A549 (cell line): ENCODE results near the gene LRRC31. TPM values are rescaled to one million over a fixed set of nuclear protein-coding genes. Genes with fewer than 3 reads are reported as not detected.

Experiments
- ATAC-seq, 2 experiments: fragments of 200-7000 bp in 1 of 2; fragments of >200 bp in 1 of 2; cut with Nextera tagmentation in 1 of 2; cut with Tn5 transposase in 1 of 2; 3 replicates each; pipeline versions ENCODE4 v1.8.0 to v1.9.1; 2018 to 2020; ENCODE audit warnings: mild to moderate bottlenecking in 1 of 2, moderate library complexity in 1 of 2
- CTCF ChIA-PET: fragments of 300-600 bp; sonication (Branson Sonifier 250); formaldehyde crosslinking; extraction: SDS; loops from one replicate; lab custom pipeline; 2021; ENCODE audit warnings: antibody characterized with exemption, inconsistent platforms; lab: Yijun Ruan, JAX
- POLR2A ChIA-PET: fragments of 350-600 bp; formaldehyde crosslinking; extraction: SDS; loops from one replicate; lab custom pipeline; 2021; ENCODE audit warnings: antibody characterized with exemption, inconsistent platforms; lab: Yijun Ruan, JAX
- DNase-seq, 2 experiments: peaks; one replicate each; pipeline versions ENCODE4 v3.0.0 to v3.0.0-alpha.2; 2011 to 2016; ENCODE audit warnings: low read depth in 1 of 2, low spot score in 1 of 2
- FAIRE-seq: peaks from 2 replicates; lab custom pipeline; 2011; peaks lifted over from hg19 to GRCh38; lab: Jason Lieb, UNC
- H3K27ac ChIP-seq, 2 experiments: fragments of >200 bp; sonication (Bioruptor Twin); formaldehyde crosslinking; 3 replicates each; pipeline ENCODE4 v1.5.1; 2016 to 2017
- H3K4me1 ChIP-seq: fragments of >200 bp; sonication (Bioruptor Twin); formaldehyde crosslinking; 3 replicates; pipeline ENCODE4 v1.6.1; 2016
- H3K4me2 ChIP-seq: fragments of >200 bp; sonication (Bioruptor Twin); formaldehyde crosslinking; 3 replicates; pipeline ENCODE4 v1.6.1; 2016
- H3K4me3 ChIP-seq: fragments of >200 bp; sonication (Bioruptor Twin); formaldehyde crosslinking; 3 replicates; pipeline ENCODE4 v1.5.1; 2016
- H3K9me3 ChIP-seq: fragments of >200 bp; sonication (Bioruptor Twin); formaldehyde crosslinking; 3 replicates; pipeline ENCODE4 v1.6.1; 2016
- BCL3 ChIP-seq: fragments of >200 bp; sonication (Bioruptor Twin); formaldehyde crosslinking; IDR thresholded peaks from 3 replicates; pipeline ENCODE4 v1.6.1; 2016
- BHLHE40 ChIP-seq: IDR thresholded peaks from 2 replicates; pipeline ENCODE4 v1.6.1; 2012; ENCODE audit warnings: low read depth, low read length, inconsistent platforms
- CHD4 ChIP-seq: fragments of 200-600 bp; sonication (generic); IDR thresholded peaks from 2 replicates; pipeline ENCODE4 v1.6.1; 2016; ENCODE audit warnings: antibody characterized with exemption, mild to moderate bottlenecking, borderline replicate concordance
- CTCF ChIP-seq: fragments of >200 bp; sonication (Bioruptor Twin); formaldehyde crosslinking; IDR thresholded peaks from 3 replicates; pipeline ENCODE4 v1.5.1; 2016
- E2F6 ChIP-seq: IDR thresholded peaks from 2 replicates; pipeline ENCODE4 v1.6.1; 2012; ENCODE audit warnings: low read depth, borderline replicate concordance
- ELK1 ChIP-seq: fragments of 150-350 bp; IDR thresholded peaks from 2 replicates; pipeline ENCODE4 v1.6.1; 2014; ENCODE audit warnings: low read depth, mild to moderate bottlenecking, low read length
- ESRRA ChIP-seq: fragments of 150-350 bp; IDR thresholded peaks from 2 replicates; pipeline ENCODE4 v1.6.1; 2014; ENCODE audit warnings: mild to moderate bottlenecking, low read length, borderline replicate concordance
- FOSL2 ChIP-seq, 2 experiments: fragments of 450-650 bp in 1 of 2; fragments of >200 bp in 1 of 2; sonication (Bioruptor Twin) in 1 of 2; formaldehyde crosslinking; IDR thresholded peaks; 2 replicates each; pipeline versions ENCODE4 v1.5.0 to v1.6.1; 2016 to 2020; ENCODE audit warnings: mild to moderate bottlenecking in 1 of 2, moderate library complexity in 1 of 2
- FOXS1 ChIP-seq: fragments of 250-450 bp; sonication (Bioruptor Pico); IDR thresholded peaks from 2 replicates; pipeline ENCODE4 v1.5.0; 2020; ENCODE audit warnings: mild to moderate bottlenecking, moderate library complexity
- HES2 ChIP-seq: fragments of >200 bp; sonication (Bioruptor Twin); formaldehyde crosslinking; IDR thresholded peaks from 2 replicates; pipeline ENCODE4 v1.6.1; 2016
- HOXB13 ChIP-seq: fragments of 250-450 bp; sonication (Bioruptor Pico); IDR thresholded peaks from 2 replicates; pipeline ENCODE4 v1.5.0; 2020; ENCODE audit warnings: low read depth, mild to moderate bottlenecking, moderate library complexity
- NFE2L2 ChIP-seq: fragments of 150-350 bp; conservative IDR thresholded peaks from 2 replicates; pipeline ENCODE4 v1.6.1; 2014; ENCODE audit warnings: low read length
- RAD21 ChIP-seq, 2 experiments: fragments of >200 bp in 1 of 2; sonication (Bioruptor Twin) in 1 of 2; formaldehyde crosslinking in 1 of 2; IDR thresholded peaks in 1 of 2; conservative IDR thresholded peaks in 1 of 2; 2 replicates in 1 of 2; 3 replicates in 1 of 2; pipeline ENCODE4 v1.6.1; 2012 to 2018; ENCODE audit warnings: inconsistent platforms in 1 of 2
- RCOR1 ChIP-seq: fragments of 150-350 bp; IDR thresholded peaks from 2 replicates; pipeline ENCODE4 v1.6.1; 2014; ENCODE audit warnings: antibody characterized with exemption, low read length, low read depth
- SMC3 ChIP-seq: fragments of >200 bp; sonication (Bioruptor Twin); formaldehyde crosslinking; IDR thresholded peaks from 3 replicates; pipeline ENCODE4 v1.6.1; 2018; ENCODE audit warnings: inconsistent platforms
- ZC3H11A ChIP-seq: fragments of 450-650 bp; IDR thresholded peaks from 2 replicates; pipeline ENCODE4 v1.6.1; 2014; ENCODE audit warnings: antibody characterized with exemption, mild to moderate bottlenecking
- ZSCAN20 ChIP-seq: fragments of 250-450 bp; sonication (Bioruptor Pico); IDR thresholded peaks from 2 replicates; pipeline ENCODE4 v1.8.0; 2022; ENCODE audit warnings: mild to moderate bottlenecking, moderate library complexity
- WGBS: methylation state at CpG from one replicate; pipeline ENCODE4 v1.1.6; 2017; ENCODE audit errors: missing lambda C conversion rate; 5-methylcytosine and 5-hydroxymethylcytosine counted together
- polyA plus RNA-seq, 4 experiments: library from polyadenylated mRNA; depleted of rRNA in 3 of 4; stranded (reverse); fragments of >200 nt; fragmentation: RNase III in 1 of 4; extraction: RNeasy Plus Mini Kit Qiagen cat#74134 plus additional on column Dnase treatment in 1 of 4; gene quantifications; 2 replicates in 3 of 4; 3 replicates in 1 of 4; pipeline ENCODE4 v1.2.3, GENCODE V29; 2011 to 2017

Gene LRRC31
- polyA plus RNA-seq, 2 of the 4 experiments (the other 2 are of a cell fraction), result 0.04 to 0.27 TPM

- ATAC-seq, result no peak; a peak in 1 of 6 replicates
- DNase-seq, result no peak
- Histone ChIP-seq H3K27ac (no peak overlapping the region), H3K4me2 (no peak overlapping the region), H3K4me3 (no peak overlapping the region)
- WGBS, result 65% methylated on average over 2 of the region's 2 CpGs
- CTCF ChIA-PET, result interaction anchor here (0.6 to 3.6 kb wide), 7 partner anchors 11 to 361 kb away, joined by 3 to 14 read pairs (median 4); no protein-coding TSS in a partner anchor
- no peak for TF ChIP-seq ZC3H11A
- TF ChIP-seq HOXB13 (CRISPR knock-in tag), result no peak
- TF ChIP-seq E2F6, result no peak
- TF ChIP-seq FOXS1 (CRISPR knock-in tag), result no peak
- TF ChIP-seq RCOR1, result no peak
- TF ChIP-seq FOSL2 (IDR thresholded peaks at IDR 0.05), result no peak
- TF ChIP-seq FOSL2 (CRISPR knock-in tag; IDR thresholded peaks at IDR 0.05), result no peak
- no peak for TF ChIP-seq ESRRA
- no peak for TF ChIP-seq BHLHE40
- no peak for TF ChIP-seq NFE2L2
- no peak for TF ChIP-seq HES2
- TF ChIP-seq, all 56 proteins: peak for 0
- Histone ChIP-seq H3K9me3 (no peaks in the 10 kb centered on the region), H3K4me1 (no peaks in the 10 kb centered on the region)
- no peak for FAIRE-seq
- POLR2A ChIA-PET, result no interaction called here
Observed at GRCh38 chr3:169864270-169864669, 5.5 kb downstream of the LRRC31 start.

GRCh38 chr3:169863458-169863899, 6.3 kb downstream of the LRRC31 start:
- DNase-seq (peak; percentile 55 to 77), ATAC-seq (peak; percentile 88 to 91), FAIRE-seq (no peak)
- TF ChIP-seq RAD21 (conservative IDR thresholded peaks at IDR 0.05 in 1 of 2, IDR thresholded peaks at IDR 0.05 in 1 of 2) (peak; percentile 84 to 87), BCL3 (no peak), ELK1 (no peak), ZSCAN20 (CRISPR knock-in tag) (no peak), HES2 (no peak), SMC3 (peak; percentile 67), CTCF (peak; percentile 91)
- 2% methylated on average over 6 of the region's 6 CpGs for WGBS
- no peak overlapping the region for H3K4me3 ChIP-seq
- no peaks in the 10 kb centered on the region for H3K4me1 ChIP-seq
- H3K9me3 ChIP-seq, result no peaks in the 10 kb centered on the region
- ChIA-PET CTCF (interaction anchor here (0.8 to 3.6 kb wide), 6 partner anchors 8 to 66 kb away, joined by 3 to 14 read pairs (median 5); no protein-coding TSS in a partner anchor), POLR2A (no interaction called here)
- no peak overlapping the region for H3K27ac ChIP-seq
- peak overlapping the region; percentile 32; the same call in 2 of the 3 replicates for H3K4me2 ChIP-seq

- CTCF ChIA-PET, result interaction anchor here (0.5 to 3.6 kb wide), 9 partner anchors 10 to 407 kb away, joined by 3 to 14 read pairs (median 5); no protein-coding TSS in a partner anchor
- no peak for FAIRE-seq
Observed at GRCh38 chr3:169861871-169862270, 7.9 kb downstream of the LRRC31 start.

More at GRCh38 chr3:169861871-169862270, 7.9 kb downstream of the LRRC31 start:
- TF ChIP-seq CHD4, result no peak
- no peak for TF ChIP-seq CTCF
- no peak for TF ChIP-seq BHLHE40
- no peak; a peak in 1 of 6 replicates for ATAC-seq
- DNase-seq, result no peak
- Histone ChIP-seq H3K4me1 (no peaks in the 10 kb centered on the region), H3K27ac (no peak overlapping the region), H3K4me3 (no peak overlapping the region), H3K9me3 (no peaks in the 10 kb centered on the region), H3K4me2 (no peak overlapping the region)
- POLR2A ChIA-PET, result no interaction called here
- 69% methylated on average over 5 of the region's 5 CpGs for WGBS
